ENCODE measurements around the gene HMCN2.

HMCN2 gene

DNA sequence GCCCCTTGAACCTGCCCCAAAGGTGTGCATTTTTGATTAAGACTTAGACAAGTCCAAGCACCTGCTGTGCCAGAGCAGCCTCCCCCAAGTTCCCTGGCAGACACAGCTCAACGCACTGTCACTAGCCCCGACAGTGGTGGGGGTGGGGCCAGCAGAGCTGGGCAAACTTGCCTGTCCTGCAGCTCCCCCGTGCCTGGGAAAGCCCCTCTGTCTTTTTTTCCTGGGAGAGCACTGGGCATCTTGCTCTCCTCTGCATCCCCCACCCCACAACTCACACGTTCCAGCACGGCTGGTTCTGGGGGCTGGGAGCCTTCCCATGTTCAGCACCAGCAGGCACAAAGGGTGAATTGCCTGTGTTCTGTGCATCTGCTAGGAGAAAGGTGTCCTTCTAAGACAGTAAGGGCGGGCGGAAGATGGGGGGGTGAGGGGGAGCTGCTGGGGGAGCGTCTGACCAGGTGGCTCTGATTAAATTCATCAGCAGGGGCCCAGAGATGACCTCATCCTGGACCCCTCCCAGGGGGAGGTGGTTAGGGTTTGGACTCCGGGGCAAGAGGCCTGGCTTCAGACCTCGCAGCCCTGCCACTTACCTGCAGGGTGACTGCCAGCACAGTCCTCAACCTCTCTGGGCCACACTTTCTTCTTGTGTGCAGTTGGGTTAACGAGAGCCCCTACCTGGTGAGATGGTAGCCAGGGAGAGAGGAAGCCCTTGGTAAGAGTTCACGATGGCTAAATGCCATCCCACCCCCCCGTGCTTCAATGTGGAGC, 23.5 kb downstream of the HMCN2 start:
- Histone ChIP-seq H3K27me3 (no peaks in the 10 kb centered on the region), H3K9ac (no peak overlapping the region), H3K36me3 (no peaks in the 10 kb centered on the region), H3K4me2 (no peak overlapping the region), H3K4me1 (no peaks in the 10 kb centered on the region), H3K4me3 (no peak overlapping the region), H3K9me3 (no peaks in the 10 kb centered on the region), H4K20me1 (no peaks in the 10 kb centered on the region), H3K27ac (no peak overlapping the region)
- no peak for TF ChIP-seq Cebpa-rat (IDR thresholded peaks at IDR 0.05)

DNA sequence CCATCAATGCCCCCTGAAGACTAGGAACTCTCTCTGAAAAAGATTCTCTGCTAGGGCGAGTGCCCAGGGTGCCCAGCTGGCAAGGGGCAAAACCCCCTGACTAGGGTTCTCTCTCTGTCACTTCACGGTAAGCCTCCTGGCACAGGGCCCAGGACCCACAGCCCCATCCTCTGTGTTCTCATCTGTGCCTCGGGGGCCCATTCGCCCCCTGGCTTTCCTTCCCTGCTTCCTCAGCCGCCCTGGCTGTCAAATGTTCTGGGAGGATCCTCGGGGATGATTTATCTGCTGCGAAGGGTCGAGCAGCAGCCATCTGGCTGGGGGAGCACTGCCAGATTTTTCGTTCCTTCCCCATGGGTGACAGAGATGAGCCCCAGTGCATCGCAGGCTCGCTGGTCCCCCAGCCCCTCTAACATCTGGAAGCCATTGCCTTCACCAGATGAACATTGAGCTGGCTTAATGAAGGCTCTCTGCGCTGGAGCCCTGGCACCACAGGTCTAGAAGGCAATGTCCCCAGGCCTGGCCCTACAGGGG, 24.2 kb downstream of the HMCN2 start:
- no peaks in the 10 kb centered on the region for H3K27me3 ChIP-seq
- H3K9ac ChIP-seq = no peak overlapping the region
- H3K4me1 ChIP-seq = no peaks in the 10 kb centered on the region
- no peaks in the 10 kb centered on the region for H3K36me3 ChIP-seq
- no peak overlapping the region for H3K4me2 ChIP-seq
- H3K9me3 ChIP-seq = no peaks in the 10 kb centered on the region
- H4K20me1 ChIP-seq = no peaks in the 10 kb centered on the region
- H3K27ac ChIP-seq = no peak overlapping the region
- H3K4me3 ChIP-seq = no peak overlapping the region
- TF ChIP-seq Cebpa-rat (IDR thresholded peaks at IDR 0.05) = no peak

DNA sequence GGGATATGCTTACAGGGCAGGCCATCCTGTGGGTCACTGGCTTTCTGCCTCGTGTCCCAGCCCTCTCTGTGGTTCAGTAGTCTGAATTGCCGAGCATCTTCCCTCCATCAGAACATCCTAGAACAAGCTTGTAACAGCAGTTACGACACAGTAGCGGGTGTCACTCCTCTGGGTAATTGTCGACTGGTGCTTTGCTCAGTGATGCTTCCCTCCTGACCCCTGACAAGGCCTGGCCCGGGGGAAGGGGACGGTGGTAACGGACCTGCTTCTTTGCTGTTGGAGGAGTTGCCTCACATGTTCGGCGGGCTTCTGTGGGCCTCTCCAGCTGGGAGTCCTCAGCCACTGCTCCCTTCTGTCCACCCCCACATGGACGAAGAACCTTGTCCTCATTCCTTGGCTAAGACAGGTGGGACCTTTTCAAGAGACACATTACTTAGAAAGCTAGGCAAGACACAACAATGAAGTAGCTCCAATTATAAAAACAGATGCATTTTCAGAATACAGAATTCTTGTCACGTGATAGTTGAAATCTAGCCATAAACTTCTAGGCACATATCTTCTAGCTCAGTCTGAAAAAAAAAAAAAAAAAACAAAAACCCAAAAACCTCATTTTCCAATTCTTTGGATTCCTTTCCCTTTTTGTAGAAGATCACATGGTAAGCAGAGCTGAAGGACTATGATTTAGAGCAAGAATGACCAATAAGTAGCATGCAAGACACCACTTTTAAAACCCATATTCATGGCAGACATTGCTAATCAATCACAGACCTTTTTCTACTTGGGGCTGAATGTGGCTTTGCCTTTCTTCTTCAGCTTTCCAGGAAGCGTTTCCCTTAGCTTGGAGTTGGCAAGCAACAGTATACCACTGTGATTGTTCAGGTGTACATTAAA, 25.0 kb downstream of the HMCN2 start:
- Histone ChIP-seq H3K4me1 (no peaks in the 10 kb centered on the region), H4K20me1 (no peaks in the 10 kb centered on the region), H3K9me3 (no peaks in the 10 kb centered on the region), H3K4me3 (no peak overlapping the region), H3K9ac (no peak overlapping the region), H3K4me2 (no peak overlapping the region), H3K36me3 (no peaks in the 10 kb centered on the region), H3K27ac (no peak overlapping the region), H3K27me3 (0 out of 2 replicates have a peak, but pooled peaks cover 2% of the 10 kb centered on the region)
- no peak for TF ChIP-seq Cebpa-rat (IDR thresholded peaks at IDR 0.05)

DNA sequence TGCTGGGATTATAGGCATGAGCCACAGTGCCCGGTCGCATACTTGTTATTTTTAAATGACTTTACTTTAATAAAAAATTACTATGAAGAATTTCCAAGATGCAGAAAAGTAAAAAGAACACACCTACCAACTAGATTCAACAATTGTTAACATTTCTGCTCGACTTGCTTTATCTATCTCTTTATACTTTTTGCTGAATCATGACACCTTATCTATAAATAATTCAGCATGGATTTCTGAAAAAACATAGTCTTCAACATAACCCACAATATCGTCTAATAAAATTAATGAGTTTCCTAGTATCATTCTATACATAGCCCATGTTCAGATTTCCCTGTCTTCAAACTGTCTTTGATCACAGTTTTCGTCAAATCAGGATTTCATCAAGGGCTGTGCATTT, 25.9 kb downstream of the HMCN2 start:
- no peak overlapping the region for H3K4me3 ChIP-seq
- no peak for TF ChIP-seq Cebpa-rat (IDR thresholded peaks at IDR 0.05)
- H3K4me2 ChIP-seq = no peak overlapping the region
- no peaks in the 10 kb centered on the region for H3K4me1 ChIP-seq
- H3K27ac ChIP-seq = no peak overlapping the region
- H3K9ac ChIP-seq = no peak overlapping the region
- peaks cover 5% of the 10 kb centered on the region; the same call in 1 of the 2 replicates for H4K20me1 ChIP-seq
- H3K27me3 ChIP-seq = 0 out of 2 replicates have a peak, but pooled peaks cover 5% of the 10 kb centered on the region
- H3K36me3 ChIP-seq = no peaks in the 10 kb centered on the region
- H3K9me3 ChIP-seq = no peaks in the 10 kb centered on the region

DNA sequence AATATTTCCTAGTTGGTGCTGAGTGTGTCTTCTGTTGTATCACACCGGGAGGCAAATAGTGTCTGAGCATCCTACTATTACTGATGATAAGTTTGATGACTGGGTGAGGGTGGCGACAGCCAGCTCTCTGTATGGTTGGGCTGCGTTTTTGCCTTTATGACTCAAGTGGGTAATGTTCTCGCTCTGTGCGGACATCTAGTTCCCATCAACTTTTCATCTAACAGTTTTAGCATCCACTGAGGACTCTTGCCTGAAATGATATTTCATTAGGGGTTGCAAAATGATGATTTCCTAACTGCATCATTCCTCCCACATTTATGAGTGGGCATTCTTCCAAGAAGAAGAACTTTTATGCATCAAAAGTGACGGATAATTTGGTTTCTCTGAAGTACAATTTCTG, 26.5 kb downstream of the HMCN2 start:
- no peaks in the 10 kb centered on the region for H3K36me3 ChIP-seq
- H3K27ac ChIP-seq = no peak overlapping the region
- H4K20me1 ChIP-seq = peaks cover 6% of the 10 kb centered on the region; the same call in 1 of the 2 replicates
- no peak overlapping the region for H3K4me3 ChIP-seq
- no peak overlapping the region for H3K9ac ChIP-seq
- H3K9me3 ChIP-seq = no peaks in the 10 kb centered on the region
- H3K27me3 ChIP-seq = 0 out of 2 replicates have a peak, but pooled peaks cover 5% of the 10 kb centered on the region
- no peak for TF ChIP-seq Cebpa-rat (IDR thresholded peaks at IDR 0.05)
- H3K4me2 ChIP-seq = no peak overlapping the region
- no peaks in the 10 kb centered on the region for H3K4me1 ChIP-seq

DNA sequence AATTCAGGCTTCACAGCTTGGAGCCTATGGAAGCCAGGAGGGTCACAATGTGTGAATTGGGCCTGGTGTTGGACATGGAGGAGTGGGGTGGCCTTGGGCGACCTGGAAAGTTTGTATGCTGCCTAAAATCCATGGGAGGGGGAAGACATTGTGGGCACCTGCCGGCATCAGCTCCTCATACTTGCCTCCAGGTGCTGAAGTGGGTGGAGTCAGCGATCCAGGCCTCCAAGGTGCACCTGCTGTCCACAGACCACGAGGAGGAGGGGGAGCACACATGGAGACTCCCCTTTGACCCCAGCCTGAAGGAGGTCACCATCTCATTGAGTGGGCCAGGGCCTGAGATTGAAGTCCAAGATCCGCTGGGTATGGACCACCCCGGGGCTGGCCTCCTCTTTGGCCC, 29.1 kb downstream of the HMCN2 start:
- Histone ChIP-seq H3K4me1 (no peaks in the 10 kb centered on the region), H3K27me3 (0 out of 2 replicates have a peak, but pooled peaks cover 5% of the 10 kb centered on the region), H3K9ac (no peak overlapping the region)

DNA sequence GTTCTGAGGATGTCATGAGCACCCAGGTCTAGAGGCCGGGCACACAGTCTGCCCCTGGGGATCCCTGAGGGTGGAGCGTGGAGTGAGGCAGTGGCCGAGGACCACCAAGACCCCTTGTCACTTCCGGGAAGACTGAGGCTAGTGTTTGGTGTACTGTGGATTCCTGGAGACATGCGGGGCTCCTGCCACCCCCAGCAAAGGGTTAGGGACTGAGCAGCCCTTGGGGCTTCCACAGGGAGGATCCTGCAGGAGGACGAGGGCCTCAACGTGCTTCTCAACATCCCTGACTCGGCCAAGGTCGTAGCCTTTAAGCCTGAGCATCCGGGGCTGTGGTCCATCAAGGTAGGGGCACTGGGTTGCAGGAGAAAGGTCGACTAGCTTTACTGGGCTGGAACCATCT, 29.9 kb downstream of the HMCN2 start:
- Histone ChIP-seq H3K9ac (no peak overlapping the region), H3K36me3 (no peaks in the 10 kb centered on the region), H3K27me3 (0 out of 2 replicates have a peak, but pooled peaks cover 5% of the 10 kb centered on the region), H3K27ac (no peak overlapping the region), H3K4me3 (no peak overlapping the region), H3K4me2 (no peak overlapping the region), H3K9me3 (no peaks in the 10 kb centered on the region), H3K4me1 (no peaks in the 10 kb centered on the region), H4K20me1 (peaks cover 6% of the 10 kb centered on the region; the same call in 1 of the 2 replicates)
- no peak for TF ChIP-seq Cebpa-rat (IDR thresholded peaks at IDR 0.05)

More for the DNA sequence above, 29.1 kb downstream of the HMCN2 start:
- Histone ChIP-seq H3K9me3 (no peaks in the 10 kb centered on the region), H3K4me2 (no peak overlapping the region), H3K36me3 (no peaks in the 10 kb centered on the region), H3K4me3 (no peak overlapping the region), H3K27ac (no peak overlapping the region), H4K20me1 (peaks cover 6% of the 10 kb centered on the region; the same call in 1 of the 2 replicates)
- no peak for TF ChIP-seq Cebpa-rat (IDR thresholded peaks at IDR 0.05)

DNA sequence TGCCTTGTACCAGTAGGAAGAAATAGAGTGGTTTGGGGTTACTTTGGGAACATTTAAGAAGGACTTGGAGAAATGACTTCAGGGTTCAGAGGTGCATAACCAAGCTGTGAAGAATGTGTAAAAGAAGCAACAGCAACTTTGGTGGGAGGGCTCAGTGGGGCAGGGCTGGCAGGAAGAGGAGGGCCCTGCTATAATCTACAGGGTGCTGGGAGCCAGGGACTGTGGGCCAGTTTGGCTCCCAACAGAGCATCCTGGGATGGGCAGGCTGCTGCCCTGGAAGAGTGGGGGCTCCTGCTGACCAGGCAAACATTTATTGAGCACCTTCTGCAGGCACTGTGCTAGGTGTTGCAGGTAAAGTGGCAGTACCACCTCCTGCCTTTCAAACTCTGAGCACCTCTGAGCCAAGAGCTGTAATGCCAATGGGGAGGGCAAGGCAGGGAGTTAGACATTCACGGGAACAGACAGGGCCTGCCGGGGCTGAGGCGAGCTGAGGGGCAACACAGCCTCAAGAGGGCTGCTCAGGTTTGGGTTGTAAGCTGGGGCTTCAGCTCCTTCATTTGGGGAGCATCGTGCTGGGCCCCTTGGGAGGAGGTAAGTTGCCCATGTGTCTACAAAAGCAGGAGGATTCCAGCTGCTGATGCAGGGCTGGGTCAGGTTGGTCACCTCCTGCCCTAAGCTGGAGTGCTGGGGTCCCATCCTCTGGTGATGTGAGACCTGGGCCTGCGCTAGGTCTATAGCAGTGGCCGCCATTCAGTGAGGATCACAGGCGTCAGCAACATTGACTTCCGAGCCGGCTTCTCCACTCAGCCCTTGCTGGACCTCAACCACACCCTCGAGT, 30.6 kb downstream of the HMCN2 start:
- Histone ChIP-seq H3K27me3 (0 out of 2 replicates have a peak, but pooled peaks cover 5% of the 10 kb centered on the region), H3K4me2 (no peak overlapping the region)
- no peak for TF ChIP-seq Cebpa-rat (IDR thresholded peaks at IDR 0.05)

DNA sequence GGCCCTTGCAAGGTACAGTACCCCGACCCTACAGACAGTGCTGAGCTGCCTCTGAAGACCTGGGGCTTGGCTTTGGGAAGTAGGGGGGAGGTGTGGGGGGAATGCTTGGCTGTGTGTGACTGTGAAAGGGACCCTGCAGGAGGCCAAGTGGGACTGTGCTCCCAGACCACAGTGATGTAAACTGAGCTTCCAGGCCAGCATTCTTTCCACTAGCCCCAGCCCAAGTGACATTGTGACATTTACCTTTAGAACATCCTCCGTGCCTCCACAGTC, 31.2 kb downstream of the HMCN2 start:
- H3K36me3 ChIP-seq = no peaks in the 10 kb centered on the region
- H4K20me1 ChIP-seq = peaks cover 6% of the 10 kb centered on the region; the same call in 1 of the 2 replicates
- no peak overlapping the region for H3K27ac ChIP-seq
- no peak overlapping the region for H3K9ac ChIP-seq
- no peak overlapping the region for H3K4me2 ChIP-seq
- TF ChIP-seq Cebpa-rat (IDR thresholded peaks at IDR 0.05) = no peak
- H3K27me3 ChIP-seq = 0 out of 2 replicates have a peak, but pooled peaks cover 5% of the 10 kb centered on the region
- no peak overlapping the region for H3K4me3 ChIP-seq
- H3K4me1 ChIP-seq = no peaks in the 10 kb centered on the region
- H3K9me3 ChIP-seq = no peaks in the 10 kb centered on the region

More for the DNA sequence above, 30.6 kb downstream of the HMCN2 start:
- Histone ChIP-seq H3K9ac (no peak overlapping the region), H3K36me3 (no peaks in the 10 kb centered on the region), H3K4me3 (no peak overlapping the region), H4K20me1 (peaks cover 6% of the 10 kb centered on the region; the same call in 1 of the 2 replicates), H3K27ac (no peak overlapping the region), H3K4me1 (no peaks in the 10 kb centered on the region), H3K9me3 (no peaks in the 10 kb centered on the region)

Data from BLaER1 (cell line).